ENCODE results near the gene MDGA2.
A peak's percentile ranks its signal among the peaks of the same experiment; 100 is the strongest.
"Not testable (repeated sequence)": the region's sequence is repeated elsewhere in the genome, so short reads cannot be mapped to it uniquely, and the experiment has no call there.

Gene MDGA2

DNA sequence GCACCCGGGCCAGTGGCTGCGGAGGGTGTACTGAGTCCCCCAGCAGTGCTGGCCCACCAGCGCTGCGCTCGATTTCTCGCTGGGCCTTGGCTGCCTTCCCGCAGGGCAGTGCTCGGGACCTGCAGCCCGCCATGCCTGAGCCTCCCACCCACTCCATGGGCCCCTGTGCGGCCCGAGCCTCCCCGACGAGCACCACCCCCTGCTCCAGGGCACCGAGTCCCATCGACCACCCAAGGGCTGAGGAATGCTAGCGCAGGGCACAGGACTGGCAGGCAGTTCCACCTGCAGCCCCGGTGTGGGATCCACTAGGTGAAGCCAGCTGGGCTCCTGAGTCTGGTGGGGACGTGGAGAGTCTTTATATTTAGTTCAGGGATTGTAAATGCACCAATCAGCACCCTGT, 432.8 kb downstream of the MDGA2 start:
- not testable (repeated sequence) for DNase-seq

DNA sequence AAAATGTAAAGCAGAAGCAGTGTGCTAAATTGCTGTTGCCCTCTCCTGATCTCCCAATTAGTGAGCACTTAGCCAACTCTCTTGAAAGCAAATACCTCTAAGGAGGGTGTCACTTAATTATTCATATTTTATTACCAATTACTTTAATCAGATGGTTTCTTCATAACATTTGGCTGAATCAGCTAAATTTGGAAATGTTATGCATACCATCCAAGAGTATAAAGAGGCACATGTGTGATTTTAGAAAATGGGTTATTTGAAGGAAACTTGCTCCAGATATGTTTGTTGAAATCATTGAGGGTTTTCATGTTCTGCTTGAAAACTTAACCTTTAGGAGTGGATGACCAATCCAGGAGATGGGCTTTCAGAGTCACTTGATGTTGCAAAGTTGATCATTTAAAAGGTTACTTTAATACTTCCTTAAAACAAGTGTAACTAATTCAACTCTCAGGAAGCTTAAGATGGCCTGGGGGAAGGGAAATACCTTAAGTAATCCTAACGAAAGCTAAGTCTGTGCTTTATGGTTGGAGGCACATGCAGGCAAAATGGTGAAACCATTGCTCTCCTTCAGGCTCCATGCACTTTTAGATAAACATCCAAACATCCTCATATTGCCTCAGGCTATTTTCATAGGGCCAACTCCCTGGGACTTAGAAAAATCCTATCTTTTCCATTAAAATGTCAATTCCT, 434.5 kb downstream of the MDGA2 start:
- no peak for DNase-seq

DNA sequence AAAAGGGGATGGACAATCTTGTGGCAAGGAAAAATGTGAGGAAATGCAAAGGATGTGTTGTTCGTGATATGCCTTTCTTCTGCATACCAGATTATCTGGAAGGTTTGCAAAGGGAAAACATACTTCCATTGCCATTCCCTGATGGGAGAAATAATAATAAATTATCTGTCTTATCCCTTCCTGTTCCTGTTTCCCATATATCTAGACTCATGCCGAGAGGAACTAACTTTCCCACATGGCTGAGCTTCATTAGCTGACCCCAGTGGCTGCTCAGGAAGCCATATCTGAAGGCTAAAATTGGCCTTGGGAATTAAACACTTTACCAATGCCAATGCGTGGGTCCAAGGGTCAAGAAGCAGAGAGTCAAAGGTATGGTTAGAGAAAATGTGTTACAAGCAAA, 439.8 kb downstream of the MDGA2 start:
- DNase-seq = no peak

DNA sequence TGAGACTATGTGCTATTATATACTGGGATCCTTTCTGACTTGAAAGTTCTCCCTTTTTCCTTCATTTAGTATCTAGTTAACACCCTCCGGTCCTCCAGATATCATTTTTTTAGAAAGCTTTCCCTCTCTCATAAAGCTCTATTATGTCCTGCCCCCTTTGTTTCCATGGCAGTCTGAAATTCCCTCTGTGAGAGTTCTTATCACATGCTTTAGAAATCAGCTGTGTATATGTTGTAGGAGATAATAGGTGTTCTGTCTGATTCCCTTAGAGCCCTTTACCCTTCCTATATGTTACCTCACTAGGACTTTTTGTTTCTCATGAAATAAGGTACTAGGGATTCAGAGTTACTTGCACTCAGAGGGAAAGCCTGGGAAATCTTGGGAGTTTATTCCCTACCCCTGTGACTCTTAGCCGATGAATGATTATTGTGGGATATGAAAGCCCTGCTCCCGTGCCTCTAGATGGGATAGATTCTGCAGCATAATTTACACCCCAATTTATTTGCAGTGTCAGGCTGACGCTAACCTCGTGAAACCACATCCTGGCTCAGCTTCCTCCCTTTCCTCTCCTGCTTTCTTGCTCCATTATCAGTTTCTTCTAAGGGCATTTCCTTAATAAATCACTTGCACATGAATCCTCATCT, 448.4 kb downstream of the MDGA2 start:
- no peak for DNase-seq

DNA sequence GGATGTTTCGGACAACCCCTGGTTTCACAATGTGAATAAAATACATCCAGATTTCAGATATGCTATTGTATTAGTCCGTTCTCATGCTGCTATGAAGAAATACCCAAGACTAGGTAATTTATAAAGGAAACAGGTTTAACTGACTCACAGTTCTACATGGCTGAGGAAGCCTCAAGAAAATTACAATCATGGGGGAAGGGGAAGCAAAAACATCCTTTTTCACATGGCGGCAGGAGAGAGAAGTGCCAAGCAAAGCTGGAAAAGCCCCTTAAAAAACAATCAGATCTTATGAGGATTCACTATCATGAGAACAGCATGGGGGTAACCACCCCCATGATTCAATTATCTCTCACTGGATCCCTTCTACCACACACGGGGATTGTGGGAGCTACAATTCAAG, 451.7 kb downstream of the MDGA2 start:
- no peak for DNase-seq

DNA sequence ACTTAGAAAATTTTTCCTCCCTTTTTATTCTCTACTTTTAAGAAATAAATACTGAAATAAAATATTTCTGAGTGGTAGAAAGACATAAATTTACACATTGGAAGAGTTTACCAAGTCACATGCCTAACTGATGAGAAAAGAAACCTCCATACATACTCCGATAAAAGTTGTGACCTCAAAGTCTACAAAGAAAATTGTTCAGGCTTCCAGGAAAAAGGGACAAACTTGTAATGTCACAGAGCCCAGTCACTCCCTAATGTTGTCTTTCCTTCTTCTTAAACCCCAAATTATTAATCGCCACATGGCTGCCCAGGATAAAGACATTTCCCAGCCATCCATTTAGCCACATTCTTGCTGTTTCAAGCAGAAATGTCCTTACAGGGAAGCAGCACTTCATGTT, 455.3 kb downstream of the MDGA2 start:
- DNase-seq = no peak

DNA sequence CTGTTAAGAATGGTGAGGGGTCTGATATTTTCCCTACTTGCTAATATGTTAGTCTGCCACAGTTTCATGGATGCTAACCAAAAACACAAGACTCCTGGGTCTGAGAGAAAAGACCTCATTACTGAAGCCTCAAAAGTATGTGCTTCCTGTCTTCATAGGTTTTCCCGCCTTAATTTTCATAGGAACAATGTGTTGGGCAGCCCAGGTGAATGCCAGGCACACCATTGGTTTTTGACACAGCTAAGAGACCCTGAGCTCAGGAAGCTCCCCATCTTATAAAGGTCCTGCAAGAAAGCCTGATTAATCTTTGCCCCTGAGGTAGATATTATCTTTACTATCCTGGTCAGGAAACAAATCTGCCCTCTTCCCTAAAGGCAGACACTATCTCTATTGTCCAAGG, 464.1 kb downstream of the MDGA2 start:
- no peak for DNase-seq

DNA sequence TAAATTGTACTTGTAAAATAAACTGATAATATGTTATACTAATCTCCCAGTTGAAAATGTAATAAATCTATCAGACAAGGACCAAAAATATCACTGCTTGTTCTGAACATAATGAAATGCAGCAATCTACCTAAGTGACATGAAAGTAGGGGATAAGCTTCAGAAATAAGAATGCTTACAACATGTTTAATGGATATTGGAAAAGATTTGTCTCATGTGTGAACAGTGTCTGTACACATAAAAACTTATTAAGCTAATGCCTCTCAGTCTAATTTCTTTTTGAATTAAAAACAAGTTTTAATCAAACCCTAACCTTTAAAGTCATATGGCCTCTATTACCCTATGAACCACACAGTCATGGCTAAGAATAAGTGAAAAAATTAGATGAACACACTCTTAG, 465.3 kb downstream of the MDGA2 start:
- DNase-seq = no peak

DNA sequence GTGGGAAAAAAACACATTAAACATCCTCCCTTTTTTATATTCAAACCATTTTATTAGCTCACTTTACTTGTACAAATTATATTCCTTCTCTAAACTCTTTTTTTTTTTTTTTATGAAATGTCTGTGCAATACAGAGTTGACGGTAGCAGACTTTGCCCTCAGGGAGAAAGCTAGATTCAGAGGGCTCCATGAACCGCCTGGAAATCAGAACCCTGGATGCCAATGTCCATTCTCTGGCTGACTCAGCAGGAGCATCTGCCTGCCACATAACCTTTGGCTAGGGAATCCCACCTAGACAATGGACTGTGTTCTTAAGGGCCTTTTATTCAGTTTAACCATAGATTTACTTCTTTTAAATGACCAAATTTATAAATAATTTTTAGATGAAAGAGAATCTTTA, 467.0 kb downstream of the MDGA2 start:
- no peak for DNase-seq

DNA sequence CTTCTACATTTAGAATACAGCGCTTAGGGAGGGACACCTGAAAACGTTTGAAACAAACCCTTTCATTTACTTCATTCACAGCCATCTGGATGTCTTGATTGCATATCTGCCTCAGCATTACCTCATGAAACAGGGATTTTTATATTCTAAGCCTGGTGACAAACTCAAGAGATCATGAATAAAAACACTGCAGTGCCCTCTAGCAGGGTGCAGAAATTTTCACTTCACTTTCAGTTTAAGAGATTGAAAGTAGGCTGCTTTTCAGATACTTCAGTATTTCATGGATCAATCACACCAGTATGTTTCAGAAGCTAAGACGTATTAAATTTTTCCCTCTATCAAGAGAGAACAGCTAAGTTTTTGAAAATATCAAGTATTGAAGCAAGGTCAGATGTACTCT, 467.8 kb downstream of the MDGA2 start:
- no peak for DNase-seq

DNA sequence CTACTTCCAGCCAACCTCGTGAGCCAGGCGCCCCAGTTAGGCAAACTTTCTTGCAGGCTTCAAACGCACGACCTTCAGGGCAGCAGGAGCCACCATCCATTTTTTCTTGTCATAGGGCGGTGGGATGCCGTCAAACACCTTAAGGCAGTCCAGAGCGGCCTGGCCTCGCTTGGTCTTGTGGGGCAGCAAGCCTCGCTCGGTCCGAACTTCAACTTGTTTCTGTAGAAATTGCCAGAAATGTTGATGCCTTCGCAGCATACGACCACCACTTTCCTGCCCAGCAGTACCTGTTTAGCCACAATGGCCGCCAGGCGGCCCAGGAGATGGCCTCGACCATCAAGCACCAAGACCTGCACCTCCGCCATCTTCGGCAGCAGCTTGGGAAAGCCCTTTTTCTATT, 474.7 kb downstream of the MDGA2 start:
- no peak for DNase-seq

DNA sequence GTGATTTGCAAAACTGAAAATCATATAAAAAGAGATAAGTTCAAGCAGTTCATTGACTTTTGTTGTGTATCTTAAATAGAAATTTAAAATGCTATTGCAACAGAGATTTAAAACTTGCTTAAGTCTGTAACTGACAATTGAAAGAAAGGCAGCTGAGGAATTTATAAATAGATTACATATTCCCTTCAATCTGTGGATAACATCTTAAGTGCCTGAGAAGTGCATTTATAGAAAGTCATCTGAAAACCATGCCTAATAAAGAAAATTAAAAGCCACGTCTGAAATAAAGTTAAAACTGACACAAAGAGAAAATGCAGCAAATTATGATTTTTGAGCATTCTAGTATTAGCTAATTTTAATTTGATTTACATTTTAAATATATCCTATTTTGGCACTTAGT, 479.8 kb downstream of the MDGA2 start:
- DNase-seq = no peak

DNA sequence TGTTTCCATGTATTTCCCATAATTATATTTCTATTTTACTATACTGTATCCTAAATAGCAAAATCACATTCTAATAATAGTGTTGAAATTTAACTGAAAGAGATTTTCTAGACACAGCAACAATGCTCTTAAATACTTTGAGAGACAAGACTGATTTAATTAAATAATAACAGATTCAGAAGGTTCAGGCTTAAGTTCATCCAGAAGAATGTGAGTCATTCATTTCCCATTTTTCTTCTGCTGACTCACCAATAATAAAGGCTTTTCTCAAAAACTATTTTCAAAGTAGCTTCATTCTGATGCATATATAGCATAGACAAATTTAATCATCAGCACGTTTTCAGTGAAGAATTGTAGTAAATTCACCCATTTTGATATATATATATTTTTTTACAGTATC, 481.4 kb downstream of the MDGA2 start:
- no peak for DNase-seq

DNA sequence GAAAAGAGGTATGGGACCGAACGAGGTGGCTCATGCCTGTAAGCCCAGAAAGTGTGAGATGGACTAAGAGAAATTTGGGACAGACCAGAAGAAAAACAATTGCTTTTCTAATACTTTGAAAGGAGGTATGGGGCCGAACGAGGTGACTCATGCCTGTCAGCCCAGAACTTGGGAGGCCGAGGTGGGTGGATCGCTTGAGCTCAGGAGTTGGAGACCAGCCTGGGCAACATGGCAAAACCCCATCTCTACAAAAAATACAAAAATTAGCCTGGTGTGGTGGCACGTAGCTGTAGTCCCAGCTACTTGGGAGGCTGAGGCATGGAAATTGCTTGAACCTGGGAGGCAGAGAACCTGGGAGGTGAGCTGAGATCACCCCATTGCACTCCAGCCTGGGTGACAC, 483.2 kb downstream of the MDGA2 start:
- DNase-seq = not testable (repeated sequence)

DNA sequence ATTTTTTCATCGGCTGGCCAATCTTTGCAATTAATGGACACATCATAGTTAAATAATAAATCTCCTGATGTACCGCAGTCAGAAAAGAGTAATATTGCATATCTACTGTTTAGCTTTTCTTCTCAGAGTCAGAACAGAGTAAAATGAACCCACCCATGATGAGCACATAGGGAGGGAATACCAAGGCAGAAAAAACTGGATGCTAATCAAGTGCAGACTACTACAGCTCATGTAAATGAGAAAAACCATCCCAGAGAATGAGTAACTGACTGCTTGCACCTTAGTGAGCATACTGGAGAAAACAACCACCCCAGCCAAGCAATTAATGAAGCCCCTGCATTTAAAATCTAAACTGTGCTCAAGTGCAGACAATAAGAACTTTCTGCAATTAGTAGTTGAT, 483.7 kb downstream of the MDGA2 start:
- DNase-seq = no peak

DNA sequence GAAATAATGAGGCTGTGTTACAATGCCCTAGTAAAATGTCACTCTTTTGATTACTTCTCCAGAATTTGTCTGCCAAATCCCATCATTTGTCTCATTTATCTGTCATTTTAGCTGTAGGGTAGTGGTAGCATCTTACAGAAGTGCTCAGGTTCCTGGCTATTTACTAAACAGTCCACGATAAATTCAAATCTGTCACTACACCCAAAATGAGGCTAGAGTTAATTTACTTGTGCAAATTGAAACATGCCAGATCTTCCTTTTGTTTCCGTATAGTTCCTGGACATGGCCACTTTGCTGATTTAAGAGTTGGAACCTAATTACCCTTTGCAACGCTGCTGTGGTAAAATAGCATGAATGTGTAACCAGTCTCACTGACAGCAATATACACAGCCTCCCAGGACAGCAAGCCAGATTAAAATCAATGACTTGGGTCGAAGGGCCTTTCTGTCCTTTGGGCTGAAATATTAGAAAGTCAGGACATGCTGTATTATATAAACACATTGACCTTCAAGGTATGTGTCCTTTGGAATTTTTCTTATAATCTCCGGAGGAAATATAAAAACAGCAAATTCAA, 485.4 kb downstream of the MDGA2 start:
- DNase-seq = no peak

DNA sequence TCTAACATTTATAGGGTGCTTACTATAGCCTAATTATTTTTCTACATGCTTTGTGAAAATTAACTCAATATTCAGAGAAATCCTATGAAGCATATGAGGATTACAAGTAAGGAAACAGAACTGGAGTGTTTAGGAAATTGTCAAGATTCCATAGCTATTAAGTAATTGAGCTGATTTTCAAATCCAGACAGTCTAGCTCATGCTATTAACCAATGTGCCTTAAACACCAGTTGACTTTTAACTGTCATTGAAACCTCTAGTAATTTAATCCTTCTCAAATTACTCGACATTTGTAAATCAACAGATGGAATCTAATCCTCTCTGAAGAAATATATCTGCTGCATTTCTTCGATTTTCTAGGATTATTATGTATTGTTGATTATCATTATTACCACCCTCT, 488.9 kb downstream of the MDGA2 start:
- no peak for DNase-seq

DNA sequence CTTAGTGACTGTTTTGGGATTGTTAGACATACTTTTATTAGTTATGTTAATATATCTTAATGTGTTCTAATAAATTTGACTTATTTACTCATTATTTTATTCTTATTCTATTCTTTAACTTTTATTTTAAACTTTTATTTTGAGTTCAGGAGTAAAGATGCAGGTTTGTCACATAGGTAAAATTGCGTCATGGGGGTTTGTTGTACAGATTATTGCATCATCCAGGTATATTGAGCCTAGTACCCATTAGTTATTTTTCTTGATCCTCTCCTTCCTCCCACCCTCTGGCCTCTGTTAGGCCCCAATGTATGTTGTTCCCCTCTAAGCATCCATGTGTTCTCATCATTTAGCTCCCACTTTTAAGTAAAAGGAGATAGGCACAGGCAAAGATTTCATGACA, 495.5 kb downstream of the MDGA2 start:
- no peak for DNase-seq

DNA sequence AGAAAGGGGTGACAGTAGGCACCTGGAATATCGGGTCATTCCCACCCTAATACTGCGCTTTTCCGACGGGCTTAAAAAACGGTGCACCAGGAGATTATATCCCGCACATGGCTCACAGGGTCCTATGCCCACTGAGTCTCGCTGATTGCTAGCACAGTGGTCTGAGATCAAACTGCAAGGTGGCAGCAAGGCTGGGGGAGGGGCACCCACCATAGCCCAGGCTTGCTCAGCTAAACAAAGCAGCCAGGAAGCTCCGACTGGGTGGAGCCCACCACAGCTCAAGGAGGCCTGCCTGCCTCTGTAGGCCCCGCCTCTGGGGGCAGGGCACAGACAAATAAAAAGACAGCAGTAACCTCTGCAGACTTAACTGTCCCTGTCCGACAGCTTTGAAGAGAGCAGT, 503.5 kb downstream of the MDGA2 start:
- DNase-seq = not testable (repeated sequence)

DNA sequence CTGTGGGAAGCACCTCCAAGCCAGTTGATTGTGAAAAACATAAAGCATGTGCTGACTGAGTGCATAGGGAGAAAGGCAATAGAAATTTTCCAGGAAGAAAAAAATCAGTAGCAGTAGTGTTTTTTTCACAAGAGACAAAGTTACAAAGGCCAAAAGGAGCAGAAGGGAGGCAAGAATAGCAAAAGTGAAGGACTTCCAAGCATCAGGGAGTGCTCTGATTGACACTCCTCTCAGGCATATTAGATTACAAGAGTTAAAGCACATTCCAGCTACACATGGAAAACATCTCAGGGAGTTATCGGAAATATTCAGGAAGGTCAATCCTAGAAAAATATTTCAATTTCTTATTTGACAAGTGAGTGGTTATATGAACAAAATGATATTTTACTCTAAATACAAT, 508.0 kb downstream of the MDGA2 start:
- DNase-seq = no peak

DNA sequence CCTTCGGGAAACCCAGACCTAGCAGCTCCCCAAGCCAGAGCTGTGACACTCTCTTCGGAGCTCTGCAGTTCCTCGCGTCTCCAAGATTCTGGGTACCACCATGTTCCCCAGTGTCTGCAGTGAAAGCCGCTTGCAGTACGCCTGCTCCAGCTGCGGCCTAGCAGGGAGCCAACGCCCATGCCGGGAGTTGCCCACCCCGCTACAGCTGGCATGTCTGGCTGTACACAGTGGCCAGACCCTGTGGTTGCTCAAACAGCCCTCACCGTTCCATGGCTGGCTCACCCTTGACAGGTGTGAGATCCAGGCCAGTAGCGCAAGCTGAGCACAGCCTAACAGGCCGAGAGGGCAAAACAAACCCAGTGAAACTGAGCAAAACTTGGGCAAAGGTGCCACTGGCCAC, 520.0 kb downstream of the MDGA2 start:
- peak in 1 of 51 donors; percentile 0 for DNase-seq

DNA sequence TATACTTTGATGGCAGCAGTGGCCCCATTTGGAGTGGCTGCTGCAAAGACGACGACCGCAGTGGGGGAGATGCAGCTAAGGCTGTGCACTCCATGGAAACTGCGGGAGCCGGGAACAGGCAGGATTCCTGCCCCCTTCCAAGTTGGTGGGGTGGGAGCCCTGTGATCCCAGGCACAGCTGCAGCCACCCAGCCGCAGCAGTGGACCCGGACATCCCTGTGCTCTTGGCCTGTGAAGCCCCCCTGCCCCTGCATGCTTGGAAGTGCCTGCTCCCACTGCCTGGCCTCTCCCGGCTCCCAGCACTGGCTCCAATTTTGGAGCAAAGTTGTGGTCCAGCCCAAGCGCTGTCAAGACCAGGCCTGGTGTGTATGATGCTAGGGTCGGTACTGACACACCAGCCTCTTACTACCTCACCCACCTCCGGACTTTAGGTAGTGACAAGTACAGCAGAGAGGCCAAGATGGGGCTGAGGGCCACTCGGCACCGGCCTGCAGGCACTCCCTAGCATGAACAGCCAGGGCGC, 521.1 kb downstream of the MDGA2 start:
- peak in 1 of 51 donors; percentile 1 for DNase-seq

DNA sequence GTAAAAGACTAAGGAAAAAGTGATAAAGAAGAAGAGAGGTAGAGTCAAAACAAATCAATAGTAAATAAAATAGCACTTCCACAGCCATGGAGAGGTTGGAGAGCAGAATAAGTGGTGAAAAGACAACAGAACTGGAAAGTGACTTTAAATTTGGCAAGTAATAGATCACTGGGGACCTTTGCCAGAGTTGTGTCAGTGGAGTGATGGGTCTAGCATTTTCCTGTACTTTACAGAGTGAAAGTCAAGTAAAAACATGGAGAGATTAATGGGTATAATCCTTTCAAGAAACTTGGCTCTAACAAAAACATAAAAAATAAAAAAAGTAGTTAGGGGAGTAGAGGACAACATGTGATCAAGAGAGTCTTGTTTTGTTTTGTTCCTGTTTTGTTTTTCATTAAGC, 521.7 kb downstream of the MDGA2 start:
- DNase-seq = no peak

Data from hypothalamus (tissue), 51 donors.